HepG2 (cell line): ENCODE results near the gene LAMB2.

Source experiments
- ARID2 ChIP-seq: sonication (generic); formaldehyde crosslinking; IDR thresholded peaks from 2 replicates; pipeline ENCODE4 v1.8.1; 2022; ENCODE audit warnings: mild to moderate bottlenecking, missing genetic modification reagents, borderline replicate concordance
- EED ChIP-seq: sonication (generic); formaldehyde crosslinking; IDR thresholded peaks from 2 replicates; pipeline ENCODE4 v1.5.0; 2020; ENCODE audit warnings: mild to moderate bottlenecking, missing genetic modification reagents
- LRRFIP1 ChIP-seq: sonication (generic); formaldehyde crosslinking; conservative IDR thresholded peaks from 2 replicates; pipeline ENCODE4 v1.4.0; 2020; ENCODE audit warnings: missing genetic modification reagents
- MZF1 ChIP-seq: sonication (generic); formaldehyde crosslinking; IDR thresholded peaks from 2 replicates; pipeline ENCODE4 v1.8.1; 2023; ENCODE audit warnings: mild to moderate bottlenecking, missing genetic modification reagents, borderline replicate concordance
- POLR2A ChIP-seq, 2 experiments: IDR thresholded peaks; 2 replicates each; pipeline ENCODE4 v1.6.1; 2011; ENCODE audit warnings: low read depth in 2 of 2, low read length in 2 of 2, mild to moderate bottlenecking in 1 of 2, moderate library complexity in 1 of 2; ENCODE audit not compliant: insufficient read depth in 1 of 2
- SETDB1 ChIP-seq: sonication (generic); formaldehyde crosslinking; IDR thresholded peaks from 2 replicates; pipeline ENCODE4 v1.5.1; 2020; ENCODE audit warnings: missing genetic modification reagents, mild to moderate bottlenecking, borderline replicate concordance
- USF2 ChIP-seq, 2 experiments: sonication (generic) in 1 of 2; formaldehyde crosslinking in 1 of 2; IDR thresholded peaks; 2 replicates each; pipeline versions ENCODE4 v1.5.1 to v1.6.1; 2011 to 2020; ENCODE audit warnings: borderline replicate concordance in 1 of 2, low read depth in 1 of 2, low read length in 1 of 2, mild to moderate bottlenecking in 1 of 2, missing genetic modification reagents in 1 of 2, moderate library complexity in 1 of 2
- ZNF292 ChIP-seq: sonication (generic); formaldehyde crosslinking; IDR thresholded peaks from 2 replicates; pipeline ENCODE4 v1.8.1; 2022; ENCODE audit warnings: mild to moderate bottlenecking, low read depth, missing genetic modification reagents, borderline replicate concordance
- ZNF75D ChIP-seq: sonication (generic); formaldehyde crosslinking; IDR thresholded peaks from 2 replicates; pipeline ENCODE4 v1.8.1; 2023; ENCODE audit warnings: missing genetic modification reagents, mild to moderate bottlenecking, borderline replicate concordance
- TF ChIP-seq, protein P1 (sequence below): sonication (generic); formaldehyde crosslinking; IDR thresholded peaks from 2 replicates; pipeline ENCODE4 v1.5.1; 2020; ENCODE audit warnings: missing genetic modification reagents, mild to moderate bottlenecking, borderline replicate concordance

GRCh38 chr3:49121132-49121736, 11.6 kb downstream of the LAMB2 start:
- TF ChIP-seq, protein P1, sequence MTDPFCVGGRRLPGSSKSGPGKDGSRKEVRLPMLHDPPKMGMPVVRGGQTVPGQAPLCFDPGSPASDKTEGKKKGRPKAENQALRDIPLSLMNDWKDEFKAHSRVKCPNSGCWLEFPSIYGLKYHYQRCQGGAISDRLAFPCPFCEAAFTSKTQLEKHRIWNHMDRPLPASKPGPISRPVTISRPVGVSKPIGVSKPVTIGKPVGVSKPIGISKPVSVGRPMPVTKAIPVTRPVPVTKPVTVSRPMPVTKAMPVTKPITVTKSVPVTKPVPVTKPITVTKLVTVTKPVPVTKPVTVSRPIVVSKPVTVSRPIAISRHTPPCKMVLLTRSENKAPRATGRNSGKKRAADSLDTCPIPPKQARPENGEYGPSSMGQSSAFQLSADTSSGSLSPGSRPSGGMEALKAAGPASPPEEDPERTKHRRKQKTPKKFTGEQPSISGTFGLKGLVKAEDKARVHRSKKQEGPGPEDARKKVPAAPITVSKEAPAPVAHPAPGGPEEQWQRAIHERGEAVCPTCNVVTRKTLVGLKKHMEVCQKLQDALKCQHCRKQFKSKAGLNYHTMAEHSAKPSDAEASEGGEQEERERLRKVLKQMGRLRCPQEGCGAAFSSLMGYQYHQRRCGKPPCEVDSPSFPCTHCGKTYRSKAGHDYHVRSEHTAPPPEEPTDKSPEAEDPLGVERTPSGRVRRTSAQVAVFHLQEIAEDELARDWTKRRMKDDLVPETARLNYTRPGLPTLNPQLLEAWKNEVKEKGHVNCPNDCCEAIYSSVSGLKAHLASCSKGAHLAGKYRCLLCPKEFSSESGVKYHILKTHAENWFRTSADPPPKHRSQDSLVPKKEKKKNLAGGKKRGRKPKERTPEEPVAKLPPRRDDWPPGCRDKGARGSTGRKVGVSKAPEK (CRISPR knock-in tag) = no peak
- TF ChIP-seq USF2 (IDR thresholded peaks at IDR 0.05; ENCODE audit: low read depth, low read length) (no peak), USF2 (CRISPR knock-in tag; IDR thresholded peaks at IDR 0.05; ENCODE audit: borderline replicate concordance) (no peak), ZNF292 (CRISPR knock-in tag) (no peak), LRRFIP1 (CRISPR knock-in tag) (no peak), MZF1 (no peak), SETDB1 (no peak), EED (CRISPR knock-in tag) (no peak), POLR2A (IDR thresholded peaks at IDR 0.05; ENCODE audit: insufficient read depth in 1 of 2, low read depth in 2 of 2, low read length in 2 of 2) (no peak), ARID2 (CRISPR knock-in tag) (no peak), ZNF75D (CRISPR knock-in tag) (no peak)
